HepG2 (cell line): ENCODE results near the gene PHF23. TPM values are rescaled to one million over a fixed set of nuclear protein-coding genes. Genes with fewer than 3 reads are reported as not detected.

Source experiments
- DMAP1 ChIP-seq: IDR thresholded peaks from 2 replicates; pipeline ENCODE4 v1.6.1; 2016
- ESRRA ChIP-seq: sonication (generic); formaldehyde crosslinking; IDR thresholded peaks from 2 replicates; pipeline ENCODE4 v1.5.1; 2020; ENCODE audit warnings: mild to moderate bottlenecking, low read depth, missing genetic modification reagents
- GATAD2A ChIP-seq: IDR thresholded peaks from 2 replicates; pipeline ENCODE4 v1.6.1; 2016
- HDAC1 ChIP-seq: sonication (generic); formaldehyde crosslinking; IDR thresholded peaks from 2 replicates; pipeline ENCODE4 v1.5.1; 2020; ENCODE audit warnings: mild to moderate bottlenecking, missing genetic modification reagents
- KLF6 ChIP-seq: IDR thresholded peaks from 2 replicates; pipeline ENCODE4 v1.8.0; 2016; ENCODE audit warnings: missing biosample characterization, missing genetic modification reagents
- KLF9 ChIP-seq: IDR thresholded peaks from 2 replicates; pipeline ENCODE4 v1.6.1; 2016; ENCODE audit warnings: low read depth
- LBX2 ChIP-seq: sonication (generic); formaldehyde crosslinking; IDR thresholded peaks from 2 replicates; pipeline ENCODE4 v1.5.0; 2020; ENCODE audit warnings: missing genetic modification reagents, mild to moderate bottlenecking, borderline replicate concordance
- NCOA1 ChIP-seq: sonication (generic); formaldehyde crosslinking; IDR thresholded peaks from 2 replicates; pipeline ENCODE4 v1.9.0; 2021; ENCODE audit warnings: missing genetic modification reagents
- PAXIP1 ChIP-seq: sonication (generic); formaldehyde crosslinking; conservative IDR thresholded peaks from 2 replicates; pipeline ENCODE4 v1.4.0; 2020; ENCODE audit warnings: mild to moderate bottlenecking, missing genetic modification reagents, moderate library complexity
- SALL1 ChIP-seq: sonication (generic); formaldehyde crosslinking; IDR thresholded peaks from 2 replicates; pipeline ENCODE4 v1.8.0; 2022; ENCODE audit warnings: mild to moderate bottlenecking, missing genetic modification reagents
- SIN3A ChIP-seq: IDR thresholded peaks from 2 replicates; pipeline ENCODE4 v1.6.1; 2011; ENCODE audit warnings: low read depth, mild to moderate bottlenecking, control low read depth, low read length, borderline replicate concordance
- SMARCC2 ChIP-seq: fragments of 450-650 bp; IDR thresholded peaks from 2 replicates; pipeline ENCODE4 v1.6.1; 2017; ENCODE audit warnings: antibody characterized with exemption, mild to moderate bottlenecking
- SMARCE1 ChIP-seq: fragments of 450-650 bp; IDR thresholded peaks from 2 replicates; pipeline ENCODE4 v1.6.1; 2017; ENCODE audit warnings: borderline replicate concordance
- TAF15 ChIP-seq: fragments of 200-400 bp; formaldehyde crosslinking; IDR thresholded peaks from one replicate; pipeline ENCODE4 v1.6.1; 2018; ENCODE audit warnings: mild to moderate bottlenecking, low read depth, low read length; ENCODE audit not compliant: poor library complexity, severe bottlenecking
- U2AF2 ChIP-seq: fragments of 200-400 bp; formaldehyde crosslinking; IDR thresholded peaks from 2 replicates; pipeline ENCODE4 v1.6.1; 2017; ENCODE audit warnings: low read depth, mild to moderate bottlenecking, low read length
- ZHX1 ChIP-seq: sonication (generic); formaldehyde crosslinking; IDR thresholded peaks from 2 replicates; pipeline ENCODE4 v1.8.1; 2022; ENCODE audit warnings: low read depth, mild to moderate bottlenecking, missing genetic modification reagents
- ZNF225 ChIP-seq: sonication (generic); formaldehyde crosslinking; IDR thresholded peaks from 2 replicates; pipeline ENCODE4 v1.4.0; 2020; ENCODE audit warnings: mild to moderate bottlenecking, missing genetic modification reagents
- ZNF30 ChIP-seq: sonication (generic); formaldehyde crosslinking; IDR thresholded peaks from 2 replicates; pipeline ENCODE4 v1.5.0; 2020; ENCODE audit warnings: mild to moderate bottlenecking, missing genetic modification reagents
- ZNF629 ChIP-seq: sonication (generic); formaldehyde crosslinking; conservative IDR thresholded peaks from 2 replicates; pipeline ENCODE4 v1.5.0; 2020; ENCODE audit warnings: missing genetic modification reagents
- ZNF83 ChIP-seq: sonication (generic); formaldehyde crosslinking; IDR thresholded peaks from 2 replicates; pipeline ENCODE4 v1.4.0; 2020; ENCODE audit warnings: missing genetic modification reagents, mild to moderate bottlenecking, borderline replicate concordance
- ZNF891 ChIP-seq: sonication (generic); formaldehyde crosslinking; IDR thresholded peaks from 2 replicates; pipeline ENCODE4 v1.5.0; 2020; ENCODE audit warnings: mild to moderate bottlenecking, missing genetic modification reagents
- polyA plus RNA-seq, 8 experiments: library from polyadenylated mRNA; depleted of rRNA in 3 of 8; stranded (reverse) in 7 of 8; unstranded in 1 of 8; fragments of >200 nt; fragmentation: Illumina TruSeq in 4 of 8; extraction: Trizol in 4 of 8; gene quantifications; 2 replicates each; pipeline versions ENCODE4 v1.2.1 to v1.2.3, GENCODE V29; 2011 to 2016; ENCODE audit warnings: low read depth in 4 of 8, missing spikeins in 1 of 8, mixed read lengths in 1 of 8; ENCODE audit not compliant: insufficient read depth in 1 of 8
- total RNA-seq, 5 experiments: library from RNA; depleted of rRNA; stranded (reverse); fragments of >200 nt; fragmentation: Illumina TruSeq; extraction: Trizol; gene quantifications; 2 replicates each; pipeline ENCODE4 v1.2.3, GENCODE V29; 2016; ENCODE audit warnings: low read depth in 1 of 5
- TF ChIP-seq, protein P1 (sequence below): sonication (generic); formaldehyde crosslinking; IDR thresholded peaks from 2 replicates; pipeline ENCODE4 v1.5.0; 2020; ENCODE audit warnings: missing genetic modification reagents, mild to moderate bottlenecking, borderline replicate concordance
- TF ChIP-seq, protein P2 (sequence below): sonication (generic); formaldehyde crosslinking; IDR thresholded peaks from 2 replicates; pipeline ENCODE4 v1.8.0; 2022; ENCODE audit warnings: mild to moderate bottlenecking, missing genetic modification reagents; ENCODE audit not compliant: insufficient replicate concordance

PHF23 gene
- total and polyA plus RNA-seq, 2 of the 13 experiments (the other 11 are each of a cell fraction or from before 2014, with no cell fraction given): 27.6 to 33.2 TPM

DNA sequence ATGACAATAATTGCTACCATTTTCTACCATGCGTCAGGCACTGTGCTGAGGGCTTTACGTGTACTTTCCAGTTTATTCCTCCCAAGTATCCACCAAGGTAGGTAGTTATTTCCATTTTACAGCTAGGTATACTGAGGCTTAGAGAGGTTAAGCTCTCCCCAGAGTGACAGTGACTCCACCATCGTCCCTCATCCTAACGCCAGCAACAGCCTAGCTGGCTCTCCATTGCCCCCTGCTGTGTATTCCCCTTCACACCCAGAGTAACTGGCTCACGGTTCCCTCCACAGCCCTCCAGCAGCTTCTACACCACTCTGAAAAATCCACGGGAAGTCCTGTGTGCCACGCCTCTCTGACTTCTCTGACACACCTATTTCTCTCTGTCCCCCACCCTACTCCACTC lies 53.0 kb downstream of the PHF23 start (continued):
- TF ChIP-seq ZHX1 (CRISPR knock-in tag): no peak
- TF ChIP-seq KLF6 (CRISPR knock-in tag): no peak
- peak; percentile 99 for TF ChIP-seq ZNF629 (CRISPR knock-in tag)
- no peak for TF ChIP-seq ZNF225
- 0 out of 2 replicates have a peak, but pooled peaks have one; percentile 20 for TF ChIP-seq GATAD2A
- no peak for TF ChIP-seq PAXIP1
- no peak for TF ChIP-seq KLF9 (CRISPR knock-in tag)
- TF ChIP-seq NCOA1 (CRISPR knock-in tag): no peak
- no peak for TF ChIP-seq LBX2
- peak; percentile 20; the same call in 1 of the 2 replicates for TF ChIP-seq SALL1
- no peak for TF ChIP-seq HDAC1 (CRISPR knock-in tag)
- TF ChIP-seq U2AF2: no peak
- peak; percentile 70 for TF ChIP-seq ESRRA (CRISPR knock-in tag)
- no peak for TF ChIP-seq SMARCE1
- no peak for TF ChIP-seq SMARCC2
- TF ChIP-seq SIN3A: no peak
- TF ChIP-seq DMAP1: no peak
- TF ChIP-seq ZNF30 (CRISPR knock-in tag): no peak
- TF ChIP-seq ZNF83 (CRISPR knock-in tag): no peak
- no peak for TF ChIP-seq ZNF891 (CRISPR knock-in tag)
- TF ChIP-seq, protein P1, sequence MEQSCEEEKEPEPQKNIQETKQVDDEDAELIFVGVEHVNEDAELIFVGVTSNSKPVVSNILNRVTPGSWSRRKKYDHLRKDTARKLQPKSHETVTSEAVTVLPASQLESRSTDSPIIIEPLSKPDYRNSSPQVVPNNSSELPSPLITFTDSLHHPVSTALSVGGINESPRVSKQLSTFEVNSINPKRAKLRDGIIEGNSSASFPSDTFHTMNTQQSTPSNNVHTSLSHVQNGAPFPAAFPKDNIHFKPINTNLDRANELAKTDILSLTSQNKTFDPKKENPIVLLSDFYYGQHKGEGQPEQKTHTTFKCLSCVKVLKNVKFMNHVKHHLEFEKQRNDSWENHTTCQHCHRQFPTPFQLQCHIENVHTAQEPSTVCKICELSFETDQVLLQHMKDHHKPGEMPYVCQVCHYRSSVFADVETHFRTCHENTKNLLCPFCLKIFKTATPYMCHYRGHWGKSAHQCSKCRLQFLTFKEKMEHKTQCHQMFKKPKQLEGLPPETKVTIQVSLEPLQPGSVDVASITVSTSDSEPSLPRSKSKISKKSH (CRISPR knock-in tag): no peak
- TF ChIP-seq, protein P2, sequence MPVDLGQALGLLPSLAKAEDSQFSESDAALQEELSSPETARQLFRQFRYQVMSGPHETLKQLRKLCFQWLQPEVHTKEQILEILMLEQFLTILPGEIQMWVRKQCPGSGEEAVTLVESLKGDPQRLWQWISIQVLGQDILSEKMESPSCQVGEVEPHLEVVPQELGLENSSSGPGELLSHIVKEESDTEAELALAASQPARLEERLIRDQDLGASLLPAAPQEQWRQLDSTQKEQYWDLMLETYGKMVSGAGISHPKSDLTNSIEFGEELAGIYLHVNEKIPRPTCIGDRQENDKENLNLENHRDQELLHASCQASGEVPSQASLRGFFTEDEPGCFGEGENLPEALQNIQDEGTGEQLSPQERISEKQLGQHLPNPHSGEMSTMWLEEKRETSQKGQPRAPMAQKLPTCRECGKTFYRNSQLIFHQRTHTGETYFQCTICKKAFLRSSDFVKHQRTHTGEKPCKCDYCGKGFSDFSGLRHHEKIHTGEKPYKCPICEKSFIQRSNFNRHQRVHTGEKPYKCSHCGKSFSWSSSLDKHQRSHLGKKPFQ (CRISPR knock-in tag): no peak
- TF ChIP-seq TAF15: no peak
